ENCODE measurements around the gene TMEM108.

Gene TMEM108

DNA sequence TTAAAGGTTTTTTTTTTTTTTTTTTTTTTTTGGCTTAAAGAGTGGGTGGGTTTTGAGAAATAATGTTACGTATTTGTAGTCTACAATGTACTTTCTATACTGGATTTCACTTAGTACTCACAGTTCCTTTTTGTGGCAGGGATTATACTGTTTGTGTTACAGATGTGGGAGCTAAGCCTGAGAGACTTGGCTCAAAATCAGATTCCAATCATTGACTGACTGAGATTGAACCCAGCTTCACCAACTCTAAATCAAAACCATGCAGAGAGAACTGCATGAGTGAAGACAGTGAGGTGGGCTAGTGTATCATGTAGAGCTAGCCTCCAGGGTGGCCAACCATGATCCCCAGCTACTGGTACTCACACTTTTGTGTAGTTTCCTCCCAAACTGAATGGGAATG is 68.0 kb downstream of the TMEM108 start:
- no peak for DNase-seq
- in situ Hi-C loops (cut with MboI; ENCODE audit: low pct_unique_long_range_greater_than_20kb, low sequenced_read_pairs), result no loop called here

DNA sequence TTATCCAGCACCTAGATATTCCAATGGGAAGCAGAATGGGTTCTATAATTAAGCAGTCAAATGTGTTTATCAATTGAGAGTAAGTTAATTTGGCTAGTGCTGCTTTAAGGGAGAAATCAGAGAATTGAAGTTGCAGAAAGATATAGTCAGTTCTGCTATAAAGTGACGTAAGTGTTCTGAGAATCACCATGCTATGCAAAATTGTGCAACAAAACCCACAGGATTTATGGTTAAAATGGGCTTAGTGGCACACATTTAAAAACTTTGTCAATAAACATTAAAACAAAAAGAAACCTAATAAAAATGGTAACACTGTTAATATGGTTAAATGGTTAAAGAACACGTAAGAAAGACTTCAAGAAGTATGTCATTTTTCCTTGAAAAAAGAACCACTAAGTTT is 74.5 kb downstream of the TMEM108 start:
- no peak for DNase-seq
- in situ Hi-C loops (cut with MboI; ENCODE audit: low pct_unique_long_range_greater_than_20kb, low sequenced_read_pairs), result no loop called here

DNA sequence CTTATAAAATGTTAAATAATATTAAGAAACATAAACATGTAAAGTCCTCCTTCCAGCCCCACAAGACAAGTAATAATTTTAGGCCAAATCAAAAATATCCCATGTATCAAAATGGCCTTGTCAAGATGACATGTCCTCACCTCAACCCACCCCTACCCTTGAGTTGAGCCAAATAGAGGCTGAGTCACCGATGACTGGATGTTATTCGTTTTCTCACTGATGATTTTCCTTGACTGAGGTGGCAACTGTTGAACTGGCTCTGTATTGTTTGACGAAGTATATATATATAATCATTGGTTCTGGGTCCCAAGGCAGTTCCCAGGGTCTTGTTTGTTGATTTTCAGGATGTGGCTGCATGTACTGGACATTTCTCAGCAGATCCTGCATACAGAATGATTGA is 75.3 kb downstream of the TMEM108 start:
- no peak for DNase-seq
- in situ Hi-C loops (cut with MboI; ENCODE audit: low pct_unique_long_range_greater_than_20kb, low sequenced_read_pairs), result no loop called here

DNA sequence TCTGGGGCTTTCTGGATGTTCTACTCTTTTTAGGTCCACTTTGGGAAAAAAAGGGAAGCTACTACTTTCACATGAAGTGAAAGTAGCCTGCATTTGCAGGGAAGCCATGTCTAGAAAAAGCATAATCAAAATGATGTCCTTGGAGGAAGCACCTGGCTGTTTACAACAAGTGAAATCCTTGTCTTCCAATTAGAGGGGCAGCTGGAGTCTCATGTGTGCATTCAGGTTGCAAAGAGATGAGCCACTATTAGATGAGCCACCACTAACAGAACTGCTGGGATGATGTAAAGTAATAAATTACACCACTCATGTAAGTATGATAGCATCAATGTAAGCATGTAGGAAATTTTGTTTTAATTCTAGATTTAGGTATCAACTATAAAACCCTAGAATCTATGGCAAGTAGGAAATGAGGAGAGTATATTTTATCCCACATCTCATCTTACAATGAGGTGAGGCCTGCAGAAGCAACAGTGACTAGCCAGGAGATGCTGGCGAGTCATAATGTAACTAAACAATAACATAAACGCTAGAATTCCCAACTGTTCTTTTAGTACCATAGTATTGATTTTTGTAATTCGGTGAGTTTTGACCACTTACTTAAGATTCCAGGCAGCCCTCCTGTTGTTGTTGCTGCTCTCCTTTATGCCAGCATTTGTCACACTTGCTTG is 75.9 kb downstream of the TMEM108 start:
- in situ Hi-C loops (cut with MboI; ENCODE audit: low pct_unique_long_range_greater_than_20kb, low sequenced_read_pairs), result no loop called here
- no peak for DNase-seq

DNA sequence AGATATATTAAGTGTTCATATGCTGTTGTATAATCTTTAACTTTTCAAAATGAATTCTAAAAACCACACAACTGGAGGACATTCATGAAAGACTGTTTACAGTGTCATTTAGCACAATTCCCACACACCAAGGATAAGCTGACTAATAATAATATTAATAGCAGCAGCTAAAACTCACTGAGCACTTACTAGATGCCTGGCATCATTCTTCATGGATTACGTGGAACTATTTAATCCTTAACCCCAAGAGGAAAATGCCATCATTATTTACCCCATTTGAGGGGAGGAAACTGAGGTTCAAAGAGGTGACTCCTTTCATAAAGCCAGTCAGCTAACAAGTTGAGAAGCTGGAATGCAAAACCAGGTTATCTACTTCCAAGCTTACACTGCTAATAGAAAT is 77.0 kb downstream of the TMEM108 start:
- in situ Hi-C loops (cut with MboI; ENCODE audit: low pct_unique_long_range_greater_than_20kb, low sequenced_read_pairs), result no loop called here
- no peak for DNase-seq

DNA sequence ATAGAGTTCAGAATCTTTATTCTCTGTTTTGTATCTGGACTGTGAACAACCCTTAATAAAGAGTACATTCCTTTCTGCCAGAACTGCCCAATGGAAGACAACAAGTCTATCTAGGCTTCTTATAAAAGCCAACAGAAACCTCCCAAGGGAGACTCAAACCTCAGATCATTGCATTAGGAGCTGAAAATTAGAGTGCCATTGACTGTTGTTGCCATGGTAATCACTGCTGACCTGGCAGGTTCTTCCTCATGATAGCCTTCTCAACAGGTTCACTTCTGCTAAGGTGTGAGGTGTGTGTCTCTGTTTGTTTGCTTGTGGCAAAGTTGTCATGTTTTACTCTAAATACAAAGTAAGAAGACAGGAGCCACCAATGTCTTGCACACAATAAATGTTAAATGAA is 79.2 kb downstream of the TMEM108 start:
- no peak for DNase-seq
- in situ Hi-C loops (cut with MboI; ENCODE audit: low pct_unique_long_range_greater_than_20kb, low sequenced_read_pairs), result no loop called here

DNA sequence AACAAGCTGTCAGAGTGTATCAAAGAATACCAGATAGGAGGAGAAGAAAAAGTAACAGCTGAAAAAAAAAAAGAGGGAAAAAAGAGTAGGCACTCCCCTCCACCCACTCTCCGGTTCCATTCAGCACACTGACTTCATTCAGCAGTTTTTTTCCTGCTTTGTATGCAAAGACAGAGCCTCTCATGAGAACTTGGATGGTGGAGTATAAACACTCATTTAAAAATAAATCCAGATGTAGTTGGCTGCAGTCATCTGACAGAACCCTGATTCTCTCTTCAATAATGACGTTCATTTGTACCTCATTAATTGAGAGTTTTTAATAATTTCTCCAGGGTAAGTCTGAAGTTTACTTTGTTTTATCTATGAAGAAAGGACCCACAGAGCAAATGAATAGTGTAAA is 81.0 kb downstream of the TMEM108 start:
- DNase-seq, result no peak
- in situ Hi-C loops (cut with MboI; ENCODE audit: low pct_unique_long_range_greater_than_20kb, low sequenced_read_pairs), result no loop called here

DNA sequence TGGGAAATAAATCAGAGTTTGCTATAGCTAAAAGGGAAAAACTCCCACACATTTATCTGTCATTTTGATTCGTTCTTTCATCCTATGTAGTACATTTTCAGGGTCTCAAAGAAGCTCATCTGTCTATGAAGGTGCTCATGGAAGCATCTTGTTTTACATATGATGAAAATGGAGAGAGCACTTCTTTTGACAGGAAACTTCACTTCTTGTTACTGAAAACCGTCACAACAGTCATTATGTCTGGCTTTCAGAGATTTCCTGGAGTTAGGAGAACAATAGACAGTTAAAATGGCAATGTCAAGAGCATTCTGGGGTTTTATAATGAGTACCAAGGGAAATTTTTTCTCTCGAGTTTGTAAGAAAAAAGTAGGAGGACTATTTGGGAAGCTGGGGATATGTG is 83.3 kb downstream of the TMEM108 start:
- in situ Hi-C loops (cut with MboI; ENCODE audit: low pct_unique_long_range_greater_than_20kb, low sequenced_read_pairs), result no loop called here
- DNase-seq, result no peak

DNA sequence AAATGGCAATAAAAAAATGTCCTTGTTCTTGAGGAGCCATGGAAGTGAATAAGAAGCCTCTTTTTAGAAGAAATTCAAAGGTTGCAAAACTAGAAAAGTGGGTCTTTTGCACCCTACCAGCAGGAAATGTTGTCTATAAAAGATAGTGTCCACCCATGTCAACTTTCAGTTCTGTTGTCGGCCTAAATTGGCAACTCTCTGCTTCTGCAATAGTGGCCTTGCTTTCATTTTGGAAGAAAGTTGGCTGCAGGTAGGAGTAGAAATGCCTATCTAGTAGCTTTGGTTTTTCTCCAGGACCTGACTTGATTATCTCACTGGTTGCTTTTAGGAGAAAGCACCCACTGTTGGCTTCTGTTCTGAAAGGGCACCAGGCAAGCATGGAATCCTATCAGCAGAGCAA is 85.4 kb downstream of the TMEM108 start:
- no peak for DNase-seq
- in situ Hi-C loops (cut with MboI; ENCODE audit: low pct_unique_long_range_greater_than_20kb, low sequenced_read_pairs), result no loop called here

DNA sequence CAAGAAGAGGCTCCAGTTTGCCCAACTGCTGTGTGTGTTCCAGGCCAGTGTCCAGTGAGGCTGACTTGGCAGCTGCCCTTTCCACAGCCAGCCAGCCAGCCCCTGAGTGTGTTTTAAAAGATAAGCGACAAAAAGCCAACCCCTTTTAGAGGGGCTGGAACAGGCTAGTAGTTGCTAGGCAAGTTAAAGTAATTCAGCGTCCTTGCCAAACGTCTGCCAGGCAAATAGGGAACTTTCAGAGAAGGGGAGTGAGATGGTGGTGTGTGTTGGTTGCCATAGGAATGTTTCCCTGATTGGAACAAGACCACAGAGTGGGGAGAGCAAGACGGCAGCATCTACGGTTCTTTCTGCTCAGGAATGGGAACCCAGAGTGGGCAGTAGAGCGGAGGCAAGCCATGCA is 86.3 kb downstream of the TMEM108 start:
- DNase-seq, result peak; percentile 2
- in situ Hi-C loops (cut with MboI; ENCODE audit: low pct_unique_long_range_greater_than_20kb, low sequenced_read_pairs), result no loop called here

DNA sequence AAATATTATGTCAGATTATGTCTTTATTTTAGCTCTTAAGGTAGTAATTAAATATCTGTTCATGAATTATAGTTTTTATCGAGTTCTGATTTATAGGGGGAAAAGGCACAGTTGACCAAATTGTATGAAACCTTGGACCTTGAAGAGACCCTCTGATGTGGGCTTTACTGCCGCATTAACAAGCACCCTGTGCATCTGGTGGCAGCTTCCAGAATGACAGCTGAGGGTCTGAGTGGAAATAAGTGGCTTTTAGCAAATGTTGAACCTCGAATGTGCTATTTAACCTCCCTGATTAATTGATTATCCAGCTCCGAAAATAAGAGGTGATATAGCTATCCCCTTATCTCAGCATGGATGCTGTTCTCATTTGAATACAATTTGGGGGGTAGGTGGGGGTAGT is 87.0 kb downstream of the TMEM108 start:
- in situ Hi-C loops (cut with MboI; ENCODE audit: low pct_unique_long_range_greater_than_20kb, low sequenced_read_pairs), result no loop called here

DNA sequence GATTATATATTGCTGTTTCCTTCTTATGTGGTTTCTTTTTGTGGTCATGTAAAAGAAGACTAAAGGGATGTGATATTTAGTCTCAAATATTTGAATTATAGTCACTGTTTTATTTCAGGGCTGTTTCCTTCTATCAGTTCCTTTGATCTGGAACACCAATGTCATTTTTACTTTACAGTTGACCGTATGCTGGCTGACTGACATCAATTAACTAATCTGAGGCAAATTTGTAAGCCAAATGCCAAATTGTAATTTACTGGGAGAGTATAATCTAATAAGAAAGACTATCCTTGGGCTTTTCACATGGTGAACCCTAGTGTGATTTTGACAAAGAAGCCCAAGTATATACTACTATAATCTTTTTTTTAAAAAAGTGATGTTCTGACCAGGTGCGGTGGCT is 87.6 kb downstream of the TMEM108 start:
- no peak for DNase-seq
- in situ Hi-C loops (cut with MboI; ENCODE audit: low pct_unique_long_range_greater_than_20kb, low sequenced_read_pairs), result no loop called here

More for the DNA sequence above, 87.0 kb downstream of the TMEM108 start:
- DNase-seq, result no peak

DNA sequence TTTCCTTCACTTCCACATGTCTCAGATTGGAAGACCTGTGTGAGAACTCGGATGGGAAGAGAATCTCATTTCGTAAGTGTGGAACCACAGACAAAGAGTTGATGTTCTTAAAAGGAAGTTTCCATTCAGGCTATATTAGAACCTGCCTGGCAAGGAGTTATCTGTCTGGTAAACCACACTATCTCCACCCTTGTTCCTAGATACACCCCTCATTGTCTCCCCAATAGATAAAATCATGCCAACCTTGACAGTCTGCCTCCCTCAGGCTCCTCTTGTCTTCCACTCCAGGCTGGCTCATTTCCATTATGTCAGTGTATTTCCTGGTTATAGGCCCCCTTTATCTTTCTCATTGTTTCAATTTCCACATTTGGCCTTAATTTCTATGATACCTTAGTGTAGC is 89.2 kb downstream of the TMEM108 start:
- in situ Hi-C loops (cut with MboI; ENCODE audit: low pct_unique_long_range_greater_than_20kb, low sequenced_read_pairs), result no loop called here
- no peak for DNase-seq

DNA sequence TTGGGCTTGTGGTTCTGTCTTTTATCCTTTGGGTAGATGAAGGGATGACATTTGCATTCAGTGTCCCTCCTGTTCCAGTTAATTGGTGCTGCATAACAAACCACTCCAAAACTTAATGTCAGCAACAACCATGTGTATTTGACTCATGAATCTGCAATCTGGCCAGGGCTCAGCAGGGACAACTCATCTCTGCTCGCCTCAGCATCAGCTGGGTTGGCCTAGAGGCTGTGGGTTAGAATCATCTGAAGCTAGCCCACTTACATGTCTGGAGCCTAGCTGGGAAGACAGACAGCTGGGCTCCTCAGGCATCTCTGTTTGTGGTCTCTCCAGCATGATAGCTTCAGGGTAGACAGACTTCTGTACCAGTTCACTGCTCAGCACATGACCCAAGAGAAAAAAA is 92.0 kb downstream of the TMEM108 start:
- in situ Hi-C loops (cut with MboI; ENCODE audit: low pct_unique_long_range_greater_than_20kb, low sequenced_read_pairs), result no loop called here

DNA sequence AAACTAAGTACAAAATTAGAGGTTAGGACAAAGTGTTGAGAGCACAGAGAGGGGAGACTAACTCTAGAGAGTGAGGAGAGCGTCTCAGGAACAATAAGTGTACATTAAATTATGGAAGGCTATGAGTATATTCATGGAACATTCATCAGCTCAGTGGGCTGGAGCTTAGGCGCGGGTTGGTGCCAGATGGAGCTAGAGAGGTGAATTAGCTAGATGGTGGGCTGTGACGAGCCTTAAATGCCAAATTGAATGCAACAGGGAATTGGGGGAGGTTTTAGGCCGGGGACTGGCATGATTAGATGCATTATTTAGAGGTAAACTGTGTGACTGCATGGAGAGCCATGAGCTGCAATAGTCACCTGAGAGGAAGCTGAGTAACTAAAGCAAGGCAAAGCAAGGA is 97.1 kb downstream of the TMEM108 start:
- in situ Hi-C loops (cut with MboI; ENCODE audit: low pct_unique_long_range_greater_than_20kb, low sequenced_read_pairs), result no loop called here
- no peak for DNase-seq

More for the DNA sequence above, 92.0 kb downstream of the TMEM108 start:
- DNase-seq, result no peak

DNA sequence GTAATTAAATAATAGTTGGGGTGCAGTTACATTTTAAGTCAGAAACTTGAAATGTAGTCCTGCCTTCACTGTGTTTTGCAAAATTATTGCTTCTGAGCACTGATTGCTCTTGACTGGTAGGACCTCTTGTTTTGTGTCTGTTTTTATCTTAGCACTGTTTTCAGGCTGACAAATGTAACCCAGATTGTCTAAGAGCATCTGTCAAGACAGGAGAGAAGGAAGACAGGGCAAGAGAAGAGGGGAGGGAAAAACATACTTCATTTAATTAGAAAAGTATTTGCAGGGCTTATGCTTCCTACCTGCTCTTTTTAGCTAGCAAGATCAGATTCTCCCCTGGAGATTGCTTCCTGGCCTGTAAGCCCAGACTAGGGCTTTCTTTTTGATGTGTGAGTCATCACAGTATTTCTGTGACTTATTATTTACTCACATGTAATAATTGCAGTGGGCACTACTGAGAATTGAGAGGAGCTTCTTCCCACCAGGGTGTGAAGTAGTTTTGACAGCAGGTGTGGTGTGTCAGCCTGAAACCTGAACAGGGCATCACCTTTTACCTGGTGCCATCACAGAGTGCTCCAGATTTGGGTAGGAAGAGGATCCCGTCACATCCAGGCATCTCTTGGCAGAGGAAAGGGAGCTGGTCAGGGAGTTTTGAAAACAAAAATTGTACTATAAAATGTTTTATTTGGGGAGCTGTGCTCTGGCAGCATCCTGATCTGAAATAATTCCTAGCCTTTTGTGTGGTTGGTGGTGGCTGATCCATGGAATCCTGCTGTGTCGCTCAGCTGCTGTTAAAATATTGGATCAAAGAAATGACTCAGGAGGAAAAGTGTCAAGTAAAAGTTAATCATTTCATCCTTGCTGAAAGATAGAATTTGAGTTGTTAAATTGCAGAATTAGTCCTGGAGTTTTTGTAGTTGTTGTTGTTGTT is 98.2 kb downstream of the TMEM108 start:
- DNase-seq, result no peak
- in situ Hi-C loops (cut with MboI; ENCODE audit: low pct_unique_long_range_greater_than_20kb, low sequenced_read_pairs), result no loop called here

DNA sequence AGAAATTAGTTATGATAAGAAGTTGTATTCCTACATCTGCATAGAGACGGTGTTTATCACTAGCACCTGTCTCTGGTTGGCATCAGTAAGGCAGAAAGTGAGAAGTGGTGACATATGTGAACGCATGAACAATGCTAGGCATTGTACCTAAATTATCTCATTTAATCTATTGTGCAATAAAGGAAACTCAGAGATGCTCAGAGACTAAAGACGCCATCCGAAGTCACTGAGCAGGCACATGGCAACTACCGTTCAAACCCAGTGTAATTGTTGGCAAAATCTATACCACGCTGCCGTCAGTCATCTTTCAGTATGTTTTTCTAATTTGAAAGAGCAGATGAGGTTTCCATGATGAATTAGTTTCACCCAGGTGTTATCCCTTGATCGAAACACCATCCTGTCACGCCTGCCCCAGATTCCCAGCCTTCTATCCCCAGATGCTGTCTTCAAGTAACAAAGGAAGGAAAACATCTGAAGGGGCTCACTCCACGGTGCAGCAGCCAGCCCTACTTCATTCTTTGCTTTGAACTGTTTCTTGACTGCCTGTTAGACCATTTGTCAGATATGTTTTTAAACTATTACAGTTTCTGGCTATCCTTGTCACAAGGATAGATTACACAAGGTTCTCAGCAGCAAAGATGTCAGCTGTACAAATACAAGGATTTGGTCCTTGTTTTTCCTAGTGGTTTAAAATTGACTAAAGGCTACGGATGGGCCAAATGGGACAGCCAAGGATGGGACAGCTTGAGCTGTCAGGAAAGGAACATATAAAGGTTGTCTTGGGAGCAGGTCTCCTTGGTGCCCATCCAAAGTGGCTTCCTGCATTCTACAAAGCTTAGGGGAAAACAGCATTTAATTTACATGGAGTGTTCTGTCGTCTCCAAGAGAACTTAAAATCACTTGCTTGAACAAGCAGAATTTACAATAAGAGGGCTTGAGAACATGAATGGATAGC is 99.1 kb downstream of the TMEM108 start:
- no peak for DNase-seq
- in situ Hi-C loops (cut with MboI; ENCODE audit: low pct_unique_long_range_greater_than_20kb, low sequenced_read_pairs), result no loop called here

DNA sequence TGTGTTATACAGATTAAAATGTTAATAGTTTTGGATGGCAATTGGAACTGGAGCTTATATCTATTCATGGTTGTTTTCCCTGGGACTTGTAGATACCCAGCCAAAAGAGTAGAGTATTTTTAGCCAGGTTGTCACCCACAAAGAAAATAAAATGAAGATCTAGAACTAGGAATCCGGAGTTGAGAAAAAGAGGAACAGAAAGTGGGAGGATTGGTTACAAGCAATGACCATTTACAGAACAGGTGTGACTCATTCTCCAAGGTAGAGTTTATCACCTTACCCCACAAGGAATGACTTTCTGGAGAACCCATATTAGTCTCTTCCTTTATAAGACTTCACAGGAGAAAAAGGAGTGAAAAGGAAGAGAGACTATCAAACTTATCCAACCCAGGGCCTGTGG is 99.8 kb downstream of the TMEM108 start:
- in situ Hi-C loops (cut with MboI; ENCODE audit: low pct_unique_long_range_greater_than_20kb, low sequenced_read_pairs), result no loop called here
- DNase-seq, result no peak

DNA sequence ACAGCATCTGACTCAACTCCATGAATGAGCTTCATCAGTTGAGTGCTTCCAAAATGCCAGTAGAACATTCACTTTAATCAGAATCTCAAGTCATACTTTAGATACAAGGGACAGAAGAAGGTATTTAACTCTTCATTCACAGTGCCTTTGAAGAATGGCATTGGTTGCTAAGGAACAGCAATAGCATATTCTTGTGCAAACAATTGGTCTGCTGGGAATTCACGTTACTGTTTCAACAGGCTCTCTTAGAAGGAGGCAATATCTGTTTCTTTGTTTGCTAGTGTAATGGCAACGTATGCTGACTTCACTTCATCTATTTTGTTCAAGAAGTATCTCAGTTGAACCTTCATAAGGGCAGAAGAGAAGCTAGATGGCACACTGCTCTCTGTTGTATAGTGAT is 113.9 kb downstream of the TMEM108 start:
- no peak for DNase-seq
- in situ Hi-C loops (cut with MboI; ENCODE audit: low pct_unique_long_range_greater_than_20kb, low sequenced_read_pairs), result no loop called here

Measured in KBM-7 (cell line).